HG02943 (cell line): Measurements from ENCODE around the gene OR5J2.
"Not testable (repeated sequence)": the region's sequence is repeated elsewhere in the genome, so short reads cannot be mapped to it uniquely, and the experiment has no call there.

ENCODE experiments used
- ATAC-seq: cut with Tn5 transposase; IDR thresholded peaks from one replicate; pipeline ENCODE4 v1.9.1; 2021; ENCODE audit warnings: mild to moderate bottlenecking, low read depth, moderate library complexity; ENCODE audit not compliant: unreplicated experiment

The OR5J2 gene

DNA sequence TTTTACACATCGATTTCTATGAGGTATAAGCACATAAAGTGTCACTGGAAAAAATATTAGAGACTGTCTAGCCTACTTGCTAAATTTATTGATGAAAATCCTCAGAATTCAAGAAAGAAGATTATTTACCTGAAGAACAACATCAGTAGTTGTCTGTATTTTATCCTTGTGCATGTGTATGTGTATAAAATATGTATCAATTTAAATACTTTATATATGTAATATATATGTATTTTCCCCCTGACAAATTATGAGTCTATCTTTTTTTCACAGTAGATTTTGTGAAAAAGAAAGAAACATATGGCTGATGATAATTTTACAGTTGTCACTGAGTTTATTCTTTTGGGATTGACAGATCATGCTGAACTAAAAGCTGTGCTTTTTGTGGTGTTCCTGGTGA lies at the start of gene OR5J2:
TSS of gene OR5J2 (plus strand) at position 301 of the 400 bp plus-strand sequence. CDS start at position 301, 0 bp downstream.
- no peak for ATAC-seq

GRCh38 chr11:56140151-56140661 lies 36.2 kb upstream of the OR5J2 start, which contains the start of gene OR8J3:
TSS of gene OR8J3 (minus strand) at chr11:56140201. CDS start at chr11:56137718, 2,483 bp downstream.
- ATAC-seq: no peak

- ATAC-seq: not testable (repeated sequence)
Measured at GRCh38 chr11:56143681-56144080, 32.7 kb upstream of the OR5J2 start.

GRCh38 chr11:56151376-56151775 lies 25.0 kb upstream of the OR5J2 start:
- ATAC-seq: no peak

GRCh38 chr11:56152333-56152732 lies 24.1 kb upstream of the OR5J2 start:
- ATAC-seq: no peak

- ATAC-seq: no peak
Measured at GRCh38 chr11:56160217-56160616, 16.2 kb upstream of the OR5J2 start, which contains the start of gene OR8K5. TSS of gene OR8K5 (minus strand) at chr11:56160317. CDS start at chr11:56160317, 0 bp downstream.

DNA sequence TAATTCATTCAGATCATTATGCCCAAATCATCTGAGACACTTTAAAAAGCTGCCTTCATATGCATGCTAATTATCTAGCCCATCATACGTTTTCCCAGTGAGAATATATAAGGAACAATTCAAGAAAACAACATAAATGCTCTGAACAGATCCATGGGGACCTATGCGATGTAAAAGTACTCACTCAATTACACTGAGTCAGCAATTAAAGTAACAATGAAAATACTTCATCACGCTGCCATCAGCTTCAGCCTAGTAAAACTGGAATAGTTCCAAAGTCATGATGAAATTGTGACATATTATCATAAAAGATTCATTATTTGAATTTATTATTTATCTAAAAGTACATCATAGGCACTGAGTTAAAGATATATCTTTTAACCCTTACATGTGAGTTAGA lies 12.6 kb upstream of the OR5J2 start:
- no peak for ATAC-seq

DNA sequence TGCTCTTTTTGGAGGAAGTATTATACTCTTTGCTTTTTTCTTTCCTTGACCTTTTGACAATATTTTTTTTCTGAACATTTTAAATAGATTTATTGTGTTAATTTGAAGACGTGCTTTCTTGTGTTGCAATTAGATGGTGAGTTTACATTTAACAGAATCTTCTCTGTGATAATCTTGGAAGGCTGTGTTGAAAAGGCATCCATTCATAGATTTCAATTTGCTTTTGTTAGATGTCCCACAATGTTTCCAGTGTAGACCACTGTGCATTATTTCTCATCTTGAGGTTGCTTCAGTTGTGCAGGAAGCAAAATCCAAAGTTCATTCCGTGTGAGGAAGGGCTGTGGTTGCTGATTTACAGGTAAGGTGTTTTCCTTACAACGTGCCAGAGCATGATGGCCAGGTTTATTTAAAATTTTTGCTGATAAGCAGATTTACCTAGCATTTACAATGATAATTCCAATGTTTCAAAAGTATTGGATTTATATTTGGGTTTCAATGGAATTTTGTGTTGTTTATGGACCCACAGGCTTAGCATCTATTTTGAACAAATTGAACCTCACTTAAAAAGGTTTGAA lies 4.1 kb upstream of the OR5J2 start:
- no peak for ATAC-seq

- no peak for ATAC-seq
Measured at GRCh38 chr11:56183459-56183858, 7.0 kb downstream of the OR5J2 start.

DNA sequence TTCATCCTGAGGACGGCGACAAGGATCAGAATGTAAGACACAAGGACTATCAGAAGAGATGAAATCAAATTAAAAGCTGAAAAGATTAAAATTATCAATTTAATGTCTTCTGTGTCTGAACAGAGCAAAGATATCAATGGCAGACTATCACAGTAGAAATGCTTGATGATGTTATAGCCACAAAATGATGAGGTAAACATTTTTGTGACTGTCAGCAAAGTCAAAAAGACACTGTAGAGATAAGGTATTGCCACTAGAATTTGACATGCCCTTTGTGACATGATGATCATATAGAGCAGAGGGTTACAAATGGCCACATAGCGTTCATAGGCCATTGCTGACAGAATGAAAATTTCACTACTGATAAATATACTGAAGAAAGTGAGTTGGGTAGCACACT lies 12.2 kb downstream of the OR5J2 start:
- ATAC-seq: no peak

DNA sequence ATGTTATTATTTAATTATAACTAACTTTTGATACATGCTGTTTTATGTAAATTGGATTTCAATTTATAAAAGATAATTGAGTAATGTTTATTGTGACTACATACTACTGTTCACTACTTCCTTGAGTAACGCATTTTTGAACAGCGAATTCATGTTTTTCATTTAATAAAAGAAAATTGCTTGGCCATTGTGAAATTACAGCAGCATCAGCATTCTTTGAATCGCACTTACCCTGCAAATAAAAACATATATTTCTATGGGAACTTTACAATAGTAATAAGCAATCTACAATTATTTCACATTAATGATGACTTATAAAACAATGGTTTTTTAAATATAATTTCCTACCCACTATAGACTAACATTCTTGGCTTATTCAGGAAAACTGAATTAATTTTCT lies 20.3 kb downstream of the OR5J2 start:
- no peak for ATAC-seq

DNA sequence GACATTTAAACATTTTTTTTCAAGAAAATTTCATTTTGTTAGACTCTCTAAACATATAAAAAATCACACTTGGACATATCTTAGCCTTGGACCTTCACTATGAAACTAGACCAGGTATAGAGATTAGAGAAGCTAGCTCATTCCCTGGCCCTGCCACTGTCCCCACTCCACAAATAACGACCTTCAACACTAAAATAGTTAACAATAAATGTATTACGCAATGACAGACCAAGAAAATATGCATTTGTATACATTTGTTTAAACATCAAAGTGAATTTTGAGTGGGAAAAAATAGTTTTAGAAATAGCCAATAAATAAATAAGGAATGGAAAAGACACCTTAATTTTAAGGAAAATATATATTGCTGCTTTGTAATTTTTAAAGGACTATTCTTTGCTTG lies 20.9 kb downstream of the OR5J2 start:
- ATAC-seq: no peak

- no peak for ATAC-seq
Measured at GRCh38 chr11:56207790-56208189, 31.4 kb downstream of the OR5J2 start.

GRCh38 chr11:56214537-56214936 lies 38.1 kb downstream of the OR5J2 start:
- no peak for ATAC-seq

DNA sequence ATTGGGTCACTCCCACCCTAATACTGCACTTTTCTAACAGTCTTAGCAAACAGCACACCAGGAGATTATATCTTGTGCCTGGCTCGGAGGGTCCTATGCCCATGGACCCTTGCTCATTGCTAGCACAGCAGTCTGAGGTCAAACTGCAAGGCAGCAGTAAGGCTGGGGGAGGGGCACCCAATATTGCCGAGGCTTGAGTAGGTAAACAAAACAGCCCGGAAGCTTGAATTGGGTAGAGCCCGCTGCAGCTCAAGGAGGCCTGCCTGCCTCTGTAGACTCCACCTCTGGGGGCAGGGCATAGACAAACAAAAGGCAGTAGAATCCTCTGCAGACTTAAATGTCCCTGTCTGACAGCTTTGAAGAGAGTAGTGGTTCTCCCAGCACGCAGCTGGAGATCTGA lies 43.3 kb downstream of the OR5J2 start:
- not testable (repeated sequence) for ATAC-seq
